Measurements from ENCODE around the gene RGSL1. TPM values are rescaled to one million over a fixed set of nuclear protein-coding genes. Genes with fewer than 3 reads are reported as not detected.

The RGSL1 gene
- total RNA-seq, 1 experiment from 2014 or later, result not detected

DNA sequence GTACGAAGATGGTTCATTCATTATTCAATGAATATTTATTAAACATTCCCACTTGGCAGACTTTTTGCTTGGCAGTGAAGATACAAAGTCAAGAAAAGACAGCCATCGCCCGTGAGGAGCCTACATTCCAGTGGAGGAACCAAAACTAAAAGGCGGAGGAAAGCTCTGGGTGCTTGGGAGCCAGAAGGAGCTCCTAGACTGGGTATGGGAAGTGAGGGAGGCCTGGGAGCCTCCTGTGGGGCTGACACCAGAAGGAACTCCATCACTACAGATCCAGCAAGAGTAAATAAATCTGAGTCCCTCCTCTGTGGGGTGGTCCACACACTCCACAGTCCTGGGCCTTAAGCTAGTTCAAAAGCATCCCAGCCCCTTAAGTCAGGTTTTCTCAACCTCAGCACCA, 124.2 kb downstream of the RGSL1 start:
- intact Hi-C loops (cut with micrococcal nuclease; ENCODE audit: unreplicated experiment), result no loop called here
- CTCF ChIA-PET, result no interaction called here
- Histone ChIP-seq H3K4me3 (ENCODE audit: low read depth in 2 of 2, low read length in 2 of 2) (no peak overlapping the region), H3K4me1 (ENCODE audit: control insufficient read depth, insufficient read depth, low read length) (no peaks in the 10 kb centered on the region), H3K9me3 (ENCODE audit: control insufficient read depth, insufficient read depth, low read depth, low read length) (no peaks in the 10 kb centered on the region), H3K27ac (ENCODE audit: low read length) (no peak overlapping the region), H3K27me3 (ENCODE audit: control insufficient read depth, insufficient read depth, low read length) (no peaks in the 10 kb centered on the region), H3K36me3 (ENCODE audit: control insufficient read depth, insufficient read depth, low read length) (no peaks in the 10 kb centered on the region)
- no TSS peak for BruUV-seq (replicated peaks)
- POLR2A ChIA-PET, result no interaction called here
- no peak for DNase-seq (ENCODE audit: low read depth, low spot score)
- TF ChIP-seq POLR2AphosphoS5 (IDR thresholded peaks at IDR 0.05; ENCODE audit: low read depth, low read length) (no peak), TCF7L2 (IDR thresholded peaks at IDR 0.05; ENCODE audit: low read depth, low read length) (no peak), SIN3A (IDR thresholded peaks at IDR 0.05; ENCODE audit: borderline replicate concordance, insufficient read depth, low read depth, low read length) (no peak)
- TF ChIP-seq, protein P1, sequence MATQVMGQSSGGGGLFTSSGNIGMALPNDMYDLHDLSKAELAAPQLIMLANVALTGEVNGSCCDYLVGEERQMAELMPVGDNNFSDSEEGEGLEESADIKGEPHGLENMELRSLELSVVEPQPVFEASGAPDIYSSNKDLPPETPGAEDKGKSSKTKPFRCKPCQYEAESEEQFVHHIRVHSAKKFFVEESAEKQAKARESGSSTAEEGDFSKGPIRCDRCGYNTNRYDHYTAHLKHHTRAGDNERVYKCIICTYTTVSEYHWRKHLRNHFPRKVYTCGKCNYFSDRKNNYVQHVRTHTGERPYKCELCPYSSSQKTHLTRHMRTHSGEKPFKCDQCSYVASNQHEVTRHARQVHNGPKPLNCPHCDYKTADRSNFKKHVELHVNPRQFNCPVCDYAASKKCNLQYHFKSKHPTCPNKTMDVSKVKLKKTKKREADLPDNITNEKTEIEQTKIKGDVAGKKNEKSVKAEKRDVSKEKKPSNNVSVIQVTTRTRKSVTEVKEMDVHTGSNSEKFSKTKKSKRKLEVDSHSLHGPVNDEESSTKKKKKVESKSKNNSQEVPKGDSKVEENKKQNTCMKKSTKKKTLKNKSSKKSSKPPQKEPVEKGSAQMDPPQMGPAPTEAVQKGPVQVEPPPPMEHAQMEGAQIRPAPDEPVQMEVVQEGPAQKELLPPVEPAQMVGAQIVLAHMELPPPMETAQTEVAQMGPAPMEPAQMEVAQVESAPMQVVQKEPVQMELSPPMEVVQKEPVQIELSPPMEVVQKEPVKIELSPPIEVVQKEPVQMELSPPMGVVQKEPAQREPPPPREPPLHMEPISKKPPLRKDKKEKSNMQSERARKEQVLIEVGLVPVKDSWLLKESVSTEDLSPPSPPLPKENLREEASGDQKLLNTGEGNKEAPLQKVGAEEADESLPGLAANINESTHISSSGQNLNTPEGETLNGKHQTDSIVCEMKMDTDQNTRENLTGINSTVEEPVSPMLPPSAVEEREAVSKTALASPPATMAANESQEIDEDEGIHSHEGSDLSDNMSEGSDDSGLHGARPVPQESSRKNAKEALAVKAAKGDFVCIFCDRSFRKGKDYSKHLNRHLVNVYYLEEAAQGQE (IDR thresholded peaks at IDR 0.05; ENCODE audit: insufficient read depth in 1 of 2, low read depth in 2 of 2, low read length in 1 of 2), result no peak
- TF ChIP-seq, protein P2, sequence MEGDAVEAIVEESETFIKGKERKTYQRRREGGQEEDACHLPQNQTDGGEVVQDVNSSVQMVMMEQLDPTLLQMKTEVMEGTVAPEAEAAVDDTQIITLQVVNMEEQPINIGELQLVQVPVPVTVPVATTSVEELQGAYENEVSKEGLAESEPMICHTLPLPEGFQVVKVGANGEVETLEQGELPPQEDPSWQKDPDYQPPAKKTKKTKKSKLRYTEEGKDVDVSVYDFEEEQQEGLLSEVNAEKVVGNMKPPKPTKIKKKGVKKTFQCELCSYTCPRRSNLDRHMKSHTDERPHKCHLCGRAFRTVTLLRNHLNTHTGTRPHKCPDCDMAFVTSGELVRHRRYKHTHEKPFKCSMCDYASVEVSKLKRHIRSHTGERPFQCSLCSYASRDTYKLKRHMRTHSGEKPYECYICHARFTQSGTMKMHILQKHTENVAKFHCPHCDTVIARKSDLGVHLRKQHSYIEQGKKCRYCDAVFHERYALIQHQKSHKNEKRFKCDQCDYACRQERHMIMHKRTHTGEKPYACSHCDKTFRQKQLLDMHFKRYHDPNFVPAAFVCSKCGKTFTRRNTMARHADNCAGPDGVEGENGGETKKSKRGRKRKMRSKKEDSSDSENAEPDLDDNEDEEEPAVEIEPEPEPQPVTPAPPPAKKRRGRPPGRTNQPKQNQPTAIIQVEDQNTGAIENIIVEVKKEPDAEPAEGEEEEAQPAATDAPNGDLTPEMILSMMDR (IDR thresholded peaks at IDR 0.05), result no peak
- ATAC-seq, result no peak
- in situ Hi-C loops (cut with HindIII; ENCODE audit: low pct_unique_long_range_greater_than_20kb, low sequenced_read_pairs), result no loop called here

DNA sequence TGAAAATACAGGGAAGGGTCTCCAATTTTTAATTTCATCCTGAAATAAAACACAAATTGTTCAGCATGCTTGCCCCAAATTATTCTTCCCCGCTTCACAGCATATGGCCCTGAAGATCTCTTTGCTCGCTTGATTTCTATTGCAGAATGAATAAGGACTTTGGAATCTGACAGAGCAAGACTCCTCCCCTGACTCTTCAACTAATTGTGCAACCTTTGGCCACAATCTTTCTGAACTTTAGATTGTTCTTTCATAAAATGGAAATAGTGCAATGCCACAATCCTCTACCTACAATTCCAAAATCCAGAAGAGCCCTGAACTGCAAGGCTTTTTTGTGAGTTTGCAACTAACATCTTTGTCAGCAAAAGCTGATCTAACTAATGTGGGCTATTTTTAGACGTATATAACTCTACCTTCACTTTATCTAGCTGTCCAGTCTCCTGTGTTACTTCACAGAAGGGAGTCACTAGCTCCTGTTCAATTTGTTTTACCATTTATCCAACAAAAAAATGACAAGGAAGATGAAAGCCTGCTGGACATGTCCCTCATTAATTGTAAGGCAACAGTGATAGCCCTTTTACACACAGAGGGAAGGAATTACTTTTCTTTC, 125.7 kb downstream of the RGSL1 start:
- CTCF ChIA-PET, result no interaction called here
- no peaks in the 10 kb centered on the region for H3K4me1 ChIP-seq (ENCODE audit: control insufficient read depth, insufficient read depth, low read length)
- POLR2A ChIA-PET, result interaction anchor here (0.5 kb wide), 1 partner anchor 146 kb away, joined by 3 read pairs; no protein-coding TSS in a partner anchor
- DNase-seq (ENCODE audit: low read depth, low spot score) (no peak), ATAC-seq (no peak)
- in situ Hi-C loops (cut with HindIII; ENCODE audit: low pct_unique_long_range_greater_than_20kb, low sequenced_read_pairs) (no loop called here), intact Hi-C loops (cut with micrococcal nuclease; ENCODE audit: unreplicated experiment) (no loop called here)
- TF ChIP-seq SIN3A (IDR thresholded peaks at IDR 0.05; ENCODE audit: borderline replicate concordance, insufficient read depth, low read depth, low read length) (no peak), POLR2AphosphoS5 (IDR thresholded peaks at IDR 0.05; ENCODE audit: low read depth, low read length) (no peak), TCF7L2 (IDR thresholded peaks at IDR 0.05; ENCODE audit: low read depth, low read length) (no peak)
- TF ChIP-seq, protein P2 (IDR thresholded peaks at IDR 0.05), result no peak
- TF ChIP-seq, protein P1 (IDR thresholded peaks at IDR 0.05; ENCODE audit: insufficient read depth in 1 of 2, low read depth in 2 of 2, low read length in 1 of 2), result no peak
- H3K9me3 ChIP-seq (ENCODE audit: control insufficient read depth, insufficient read depth, low read depth, low read length), result no peaks in the 10 kb centered on the region
- no peaks in the 10 kb centered on the region for H3K27me3 ChIP-seq (ENCODE audit: control insufficient read depth, insufficient read depth, low read length)
- H3K4me3 ChIP-seq (ENCODE audit: low read depth in 2 of 2, low read length in 2 of 2), result no peak overlapping the region
- H3K36me3 ChIP-seq (ENCODE audit: control insufficient read depth, insufficient read depth, low read length), result no peaks in the 10 kb centered on the region
- BruUV-seq (replicated peaks), result no TSS peak
- H3K27ac ChIP-seq (ENCODE audit: low read length), result no peak overlapping the region

Data from Panc1 (cell line).